Fibroblast of peridontal ligament (primary cell): Measurements from ENCODE around the gene KPTN.

Experiments used
- DNase-seq: peaks from one replicate; pipeline ENCODE4 v3.0.0-alpha.2; 2010; ENCODE audit errors: extremely low read depth

Gene KPTN

GRCh38 chr19:47509170-47509847, 25.3 kb upstream of the KPTN start:
- no peak for DNase-seq

GRCh38 chr19:47508721-47509120, 24.7 kb upstream of the KPTN start:
- no peak for DNase-seq

- no peak for DNase-seq
Observed at GRCh38 chr19:47507924-47508553, 24.0 kb upstream of the KPTN start.

GRCh38 chr19:47507012-47507411, 23.0 kb upstream of the KPTN start:
- no peak for DNase-seq

- DNase-seq, result no peak
Observed at GRCh38 chr19:47506459-47506858, 22.4 kb upstream of the KPTN start.

- DNase-seq, result no peak
Observed at GRCh38 chr19:47505506-47505905, 21.5 kb upstream of the KPTN start.

- no peak for DNase-seq
Observed at GRCh38 chr19:47503826-47504150, 19.8 kb upstream of the KPTN start.

GRCh38 chr19:47503130-47503825, 19.3 kb upstream of the KPTN start:
- no peak for DNase-seq

- DNase-seq, result no peak
Observed at GRCh38 chr19:47499863-47500830, 16.1 kb upstream of the KPTN start.

- no peak for DNase-seq
Observed at GRCh38 chr19:47499371-47499770, 15.4 kb upstream of the KPTN start.

GRCh38 chr19:47498561-47498960, 14.5 kb upstream of the KPTN start:
- DNase-seq, result no peak

GRCh38 chr19:47497821-47498520, 14.0 kb upstream of the KPTN start:
- no peak for DNase-seq

- no peak for DNase-seq
Observed at GRCh38 chr19:47497050-47497766, 13.2 kb upstream of the KPTN start.

- DNase-seq, result no peak
Observed at GRCh38 chr19:47495478-47496372, 11.7 kb upstream of the KPTN start.

GRCh38 chr19:47494729-47495128, 10.7 kb upstream of the KPTN start:
- no peak for DNase-seq

- DNase-seq, result no peak
Observed at GRCh38 chr19:47494211-47494547, 10.2 kb upstream of the KPTN start.

GRCh38 chr19:47493378-47494210, 9.6 kb upstream of the KPTN start:
- no peak for DNase-seq

GRCh38 chr19:47492571-47493377, 8.8 kb upstream of the KPTN start:
- DNase-seq, result no peak
